ENCODE data around the gene ZNF350.

GRCh38 chr19:52010674-52011073 lies 24.0 kb upstream of the ZNF350 start:
- TF ChIP-seq CTCF (IDR thresholded peaks at IDR 0.05) (no peak), POLR2A (IDR thresholded peaks at IDR 0.05) (no peak)
